Left lung (tissue), 10 donors: ENCODE data around the gene ELOVL2. TPM values are rescaled to one million over a fixed set of nuclear protein-coding genes. Genes with fewer than 3 reads are reported as not detected.

Source experiments
- ATAC-seq: fragments of 200-7000 bp; cut with Tn5 transposase; one replicate; pipeline ENCODE4 v1.9.1; 2020; ENCODE audit warnings: moderate library complexity
- DNase-seq, 4 donors: peaks; one replicate each; pipeline ENCODE4 v3.0.0-alpha.2; 2013 to 2020
- H3K27ac ChIP-seq, 2 donors: fragments of 200-600 bp; sonication (generic) in 1 of 2; one replicate each; pipeline versions ENCODE4 v1.5.0 to v1.8.0; 2020 to 2021
- H3K27me3 ChIP-seq, 2 donors: fragments of 200-600 bp; sonication (generic) in 1 of 2; one replicate each; pipeline versions ENCODE4 v1.5.0 to v1.8.0; 2020 to 2021
- H3K36me3 ChIP-seq, 2 donors: fragments of 200-600 bp; sonication (generic) in 1 of 2; one replicate each; pipeline versions ENCODE4 v1.5.0 to v1.8.0; 2020 to 2021
- H3K4me1 ChIP-seq, 2 donors: fragments of 200-600 bp; one replicate each; pipeline ENCODE4 v1.8.0; 2021
- H3K4me3 ChIP-seq, 2 donors: fragments of 200-600 bp; sonication (generic) in 1 of 2; one replicate each; pipeline versions ENCODE4 v1.5.0 to v1.8.0; 2020 to 2021; ENCODE audit warnings: mild to moderate bottlenecking in 1 of 2
- H3K9me3 ChIP-seq, 2 donors: fragments of 200-600 bp; sonication (generic) in 1 of 2; one replicate each; pipeline versions ENCODE4 v1.5.0 to v1.8.0; 2020 to 2021
- intact Hi-C, 2 donors: fragments of 100-400 bp; cut with DNase I; formaldehyde crosslinking; loops; one replicate each; pipeline versions ENCODE4 v1.11.2 to v1.14.2; 2022
- polyA plus RNA-seq, 6 donors: library from polyadenylated mRNA; unstranded; fragments of 120-200 nt; gene quantifications; one replicate each; pipeline ENCODE4 v1.2.1, GENCODE V29; 2013; ENCODE audit not compliant: insufficient read length in 6 of 6
- total RNA-seq, 2 donors: library from RNA; stranded (reverse); fragmentation: NEBNext Ultra II Directional; extraction: Animal tissue kit (Norgen Biotek cat#: 25700); gene quantifications; one replicate each; pipeline ENCODE4 v1.2.1, GENCODE V29; 2021
- TF ChIP-seq, protein P1 (sequence below), 2 donors: fragments of 200-600 bp; sonication (generic) in 1 of 2; IDR thresholded peaks; one replicate each; pipeline versions ENCODE4 v1.5.0 to v1.8.0; 2021; ENCODE audit warnings: antibody characterized with exemption in 2 of 2
- donor health status: DM: no; HTN: yes; CAD: no.
- donor health status: DM: no; HTN: no; CAD: no.

Gene ELOVL2
- total and polyA plus RNA-seq, 8 donors = 0.09 to 6.5 (median 4.2) TPM

- DNase-seq (no peak), ATAC-seq (no peak)
- intact Hi-C loops = no loop called here
Observed at GRCh38 chr6:10963113-10963512, 81.0 kb downstream of the ELOVL2 start.

DNA sequence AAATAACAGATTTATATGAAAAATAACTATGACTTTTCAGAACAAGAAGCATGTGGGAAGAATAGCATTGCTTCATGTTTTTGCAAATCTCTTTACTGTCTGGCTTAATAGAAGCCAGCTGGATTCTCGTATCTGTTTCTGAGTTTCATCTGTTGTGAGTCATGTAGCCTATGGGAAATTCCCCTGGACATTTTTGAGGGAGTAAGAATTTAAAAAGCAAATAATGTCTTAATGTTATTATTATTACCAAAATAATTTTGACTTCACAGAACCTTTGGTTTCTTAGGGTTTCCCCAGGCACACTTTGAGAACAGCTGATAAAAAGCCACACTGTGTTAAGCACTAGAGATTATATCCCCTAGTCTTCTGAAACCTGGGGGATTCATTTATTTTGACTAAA is 81.4 kb downstream of the ELOVL2 start:
- no peaks in the 10 kb centered on the region for H3K36me3 ChIP-seq
- H3K4me3 ChIP-seq = no peak overlapping the region
- no peaks in the 10 kb centered on the region for H3K4me1 ChIP-seq
- no peak overlapping the region for H3K27ac ChIP-seq
- peaks cover 0 to 14% of the 10 kb centered on the region in 2 donors for H3K9me3 ChIP-seq
- TF ChIP-seq, protein P1, sequence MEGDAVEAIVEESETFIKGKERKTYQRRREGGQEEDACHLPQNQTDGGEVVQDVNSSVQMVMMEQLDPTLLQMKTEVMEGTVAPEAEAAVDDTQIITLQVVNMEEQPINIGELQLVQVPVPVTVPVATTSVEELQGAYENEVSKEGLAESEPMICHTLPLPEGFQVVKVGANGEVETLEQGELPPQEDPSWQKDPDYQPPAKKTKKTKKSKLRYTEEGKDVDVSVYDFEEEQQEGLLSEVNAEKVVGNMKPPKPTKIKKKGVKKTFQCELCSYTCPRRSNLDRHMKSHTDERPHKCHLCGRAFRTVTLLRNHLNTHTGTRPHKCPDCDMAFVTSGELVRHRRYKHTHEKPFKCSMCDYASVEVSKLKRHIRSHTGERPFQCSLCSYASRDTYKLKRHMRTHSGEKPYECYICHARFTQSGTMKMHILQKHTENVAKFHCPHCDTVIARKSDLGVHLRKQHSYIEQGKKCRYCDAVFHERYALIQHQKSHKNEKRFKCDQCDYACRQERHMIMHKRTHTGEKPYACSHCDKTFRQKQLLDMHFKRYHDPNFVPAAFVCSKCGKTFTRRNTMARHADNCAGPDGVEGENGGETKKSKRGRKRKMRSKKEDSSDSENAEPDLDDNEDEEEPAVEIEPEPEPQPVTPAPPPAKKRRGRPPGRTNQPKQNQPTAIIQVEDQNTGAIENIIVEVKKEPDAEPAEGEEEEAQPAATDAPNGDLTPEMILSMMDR (IDR thresholded peaks at IDR 0.05) = no peak
- ATAC-seq (peak; percentile 55), DNase-seq (peak in 2 of 4 donors; percentile 10 to 35)
- no peaks in the 10 kb centered on the region for H3K27me3 ChIP-seq
- intact Hi-C loops = no loop called here

More at GRCh38 chr6:10963113-10963512, 81.0 kb downstream of the ELOVL2 start:
- TF ChIP-seq, protein P1 (IDR thresholded peaks at IDR 0.05) = no peak
- no peaks in the 10 kb centered on the region for H3K36me3 ChIP-seq
- H3K27me3 ChIP-seq = no peaks in the 10 kb centered on the region
- peaks cover 0 to 14% of the 10 kb centered on the region in 2 donors for H3K9me3 ChIP-seq
- H3K4me3 ChIP-seq = no peak overlapping the region
- no peak overlapping the region for H3K27ac ChIP-seq
- H3K4me1 ChIP-seq = no peaks in the 10 kb centered on the region

DNA sequence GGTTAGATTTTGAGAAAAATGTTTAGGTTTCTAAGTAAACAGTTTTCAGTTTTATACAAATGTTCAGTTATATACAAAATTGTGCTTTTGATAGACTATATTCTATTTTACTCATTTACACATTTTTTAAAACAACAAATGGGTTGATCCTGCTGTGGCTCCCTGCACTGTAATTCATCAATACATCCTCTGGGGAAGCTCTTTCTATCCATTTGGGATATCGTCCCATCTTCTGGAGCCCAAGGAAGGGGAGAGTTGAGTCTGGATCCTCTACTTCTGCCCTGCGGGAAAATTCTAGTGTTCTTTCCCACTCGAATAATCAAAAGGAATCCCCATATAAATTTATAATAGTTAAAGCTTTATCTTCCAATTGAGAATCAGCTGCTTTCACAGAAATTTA is 82.3 kb downstream of the ELOVL2 start:
- intact Hi-C loops = no loop called here
- no peaks in the 10 kb centered on the region for H3K27me3 ChIP-seq
- DNase-seq (no peak), ATAC-seq (no peak)
- H3K4me1 ChIP-seq = no peaks in the 10 kb centered on the region
- H3K36me3 ChIP-seq = no peaks in the 10 kb centered on the region
- H3K4me3 ChIP-seq = no peak overlapping the region
- H3K27ac ChIP-seq = no peak overlapping the region
- H3K9me3 ChIP-seq = peaks cover 0 to 11% of the 10 kb centered on the region in 2 donors
- TF ChIP-seq, protein P1 (IDR thresholded peaks at IDR 0.05) = no peak

DNA sequence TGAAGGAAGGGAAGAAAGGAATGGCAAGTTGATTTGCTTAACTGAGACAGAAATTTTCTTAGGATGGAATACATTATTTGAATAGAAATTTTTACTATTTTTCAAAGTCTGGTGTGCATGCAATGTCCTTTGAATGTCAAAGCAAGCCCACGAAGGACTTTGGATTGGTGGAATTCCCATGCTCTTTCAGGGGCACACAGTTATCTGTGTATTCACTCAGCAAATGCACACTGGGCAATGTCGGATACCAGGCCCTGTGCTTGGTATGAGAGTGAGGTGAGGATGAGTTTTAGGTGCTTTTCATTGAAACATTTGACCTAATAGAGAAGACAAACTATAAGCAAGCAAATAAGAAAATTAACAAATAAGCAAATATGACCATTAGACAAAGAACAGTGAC is 83.9 kb downstream of the ELOVL2 start:
- Histone ChIP-seq H3K27me3 (no peaks in the 10 kb centered on the region), H3K27ac (no peak overlapping the region), H3K9me3 (no peaks in the 10 kb centered on the region), H3K4me3 (no peak overlapping the region), H3K4me1 (no peaks in the 10 kb centered on the region), H3K36me3 (no peaks in the 10 kb centered on the region)
- no peak for ATAC-seq
- intact Hi-C loops = no loop called here
- DNase-seq = no peak
- TF ChIP-seq, protein P1 (IDR thresholded peaks at IDR 0.05) = no peak

GRCh38 chr6:10957414-10957886 is 86.7 kb downstream of the ELOVL2 start:
- H3K9me3 ChIP-seq = no peaks in the 10 kb centered on the region
- no peaks in the 10 kb centered on the region for H3K27me3 ChIP-seq
- H3K36me3 ChIP-seq = no peaks in the 10 kb centered on the region
- ATAC-seq (no peak), DNase-seq (no peak)
- no peak overlapping the region for H3K4me3 ChIP-seq
- H3K4me1 ChIP-seq = no peaks in the 10 kb centered on the region
- TF ChIP-seq, protein P1 (IDR thresholded peaks at IDR 0.05) = no peak
- no peak overlapping the region for H3K27ac ChIP-seq
- intact Hi-C loops = no loop called here
